Measurements from ENCODE around the gene LZTR1.

Gene LZTR1

DNA sequence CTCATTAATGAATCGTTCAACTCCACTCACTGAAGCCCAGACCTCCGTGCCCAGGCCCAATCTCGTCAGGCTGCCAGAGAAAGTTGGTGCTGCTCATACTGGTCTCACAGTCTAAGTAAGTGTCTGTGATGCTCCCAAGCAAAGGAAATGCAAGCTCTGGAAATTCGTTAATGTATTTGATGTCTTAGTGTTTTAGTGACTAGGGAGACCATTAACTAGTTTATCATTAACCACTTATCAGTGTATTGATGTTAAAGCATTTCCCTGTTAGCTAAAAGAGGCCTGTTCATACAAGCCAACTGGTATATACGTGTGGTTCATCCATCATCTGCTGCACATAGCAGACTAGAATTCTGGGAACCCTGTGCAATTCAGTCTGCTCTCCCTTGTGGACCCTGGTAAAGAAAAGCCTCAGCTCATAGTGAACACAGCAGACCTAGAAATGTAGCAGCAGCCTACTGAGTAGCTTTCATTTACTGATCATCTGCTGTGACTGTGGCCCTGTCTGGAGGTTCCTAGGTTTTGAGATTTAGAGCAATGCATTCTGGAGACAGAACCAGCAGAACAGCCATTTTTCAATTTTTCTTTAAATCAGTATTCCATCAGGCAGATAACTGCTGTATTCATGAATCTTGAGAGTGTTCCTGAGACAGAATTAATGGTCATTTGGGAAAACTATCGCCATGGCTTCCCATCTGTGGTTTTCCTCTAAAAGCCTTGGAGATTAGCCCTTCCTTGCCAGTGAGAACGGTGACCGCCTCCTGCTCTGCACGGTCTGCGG lies 30.8 kb upstream of the LZTR1 start:
- Histone ChIP-seq H3K9ac (no peak overlapping the region), H3K27me3 (ENCODE audit: insufficient read depth, low read depth) (no peaks in the 10 kb centered on the region), H3K79me2 (ENCODE audit: insufficient read depth, low read depth) (peaks cover 44% of the 10 kb centered on the region), H3K36me3 (ENCODE audit: insufficient read depth) (no peaks in the 10 kb centered on the region; the same call in 1 of the 2 replicates), H3K4me2 (no peak overlapping the region), H3K4me1 (ENCODE audit: low read depth, poor library complexity, severe bottlenecking) (no peaks in the 10 kb centered on the region), H3K4me3 (IDR thresholded peaks at IDR 0.05; ENCODE audit: insufficient read depth, low read depth, low read length) (no peak overlapping the region), H3K27ac (no peak overlapping the region), H2AFZ (ENCODE audit: low read depth) (no peak overlapping the region), H4K20me1 (ENCODE audit: insufficient read depth) (peaks cover 7% of the 10 kb centered on the region; the same call in 1 of the 2 replicates)
- no peak for TF ChIP-seq CTCF (conservative IDR thresholded peaks at IDR 0.05; ENCODE audit: low read depth, low read length)

- no peaks in the 10 kb centered on the region; the same call in 1 of the 2 replicates for H3K36me3 ChIP-seq (ENCODE audit: insufficient read depth)
Observed at GRCh38 chr22:20951932-20952380, 30.1 kb upstream of the LZTR1 start.

GRCh38 chr22:20952544-20953341 lies 29.4 kb upstream of the LZTR1 start:
- no peak overlapping the region for H3K4me3 ChIP-seq (IDR thresholded peaks at IDR 0.05; ENCODE audit: insufficient read depth, low read depth, low read length)
- H4K20me1 ChIP-seq (ENCODE audit: insufficient read depth) = no peaks in the 10 kb centered on the region; the same call in 1 of the 2 replicates
- no peaks in the 10 kb centered on the region for H3K27me3 ChIP-seq (ENCODE audit: insufficient read depth, low read depth)
- no peaks in the 10 kb centered on the region; the same call in 1 of the 2 replicates for H3K36me3 ChIP-seq (ENCODE audit: insufficient read depth)
- H3K9ac ChIP-seq = no peak overlapping the region
- no peak overlapping the region for H3K27ac ChIP-seq
- no peak for TF ChIP-seq CTCF (conservative IDR thresholded peaks at IDR 0.05; ENCODE audit: low read depth, low read length)
- no peak overlapping the region for H2AFZ ChIP-seq (ENCODE audit: low read depth)
- H3K4me2 ChIP-seq = no peak overlapping the region
- H3K4me1 ChIP-seq (ENCODE audit: low read depth, poor library complexity, severe bottlenecking) = no peaks in the 10 kb centered on the region
- H3K79me2 ChIP-seq (ENCODE audit: insufficient read depth, low read depth) = peaks cover 30% of the 10 kb centered on the region

More at GRCh38 chr22:20951932-20952380, 30.1 kb upstream of the LZTR1 start:
- no peak overlapping the region for H3K4me2 ChIP-seq
- no peak overlapping the region for H3K4me3 ChIP-seq (IDR thresholded peaks at IDR 0.05; ENCODE audit: insufficient read depth, low read depth, low read length)
- TF ChIP-seq CTCF (conservative IDR thresholded peaks at IDR 0.05; ENCODE audit: low read depth, low read length) = no peak
- H3K4me1 ChIP-seq (ENCODE audit: low read depth, poor library complexity, severe bottlenecking) = no peaks in the 10 kb centered on the region
- H3K27ac ChIP-seq = no peak overlapping the region
- no peak overlapping the region for H2AFZ ChIP-seq (ENCODE audit: low read depth)
- H3K79me2 ChIP-seq (ENCODE audit: insufficient read depth, low read depth) = peaks cover 38% of the 10 kb centered on the region
- no peaks in the 10 kb centered on the region for H3K27me3 ChIP-seq (ENCODE audit: insufficient read depth, low read depth)
- H4K20me1 ChIP-seq (ENCODE audit: insufficient read depth) = peaks cover 3% of the 10 kb centered on the region; the same call in 1 of the 2 replicates
- no peak overlapping the region for H3K9ac ChIP-seq

- peaks cover 25% of the 10 kb centered on the region for H3K79me2 ChIP-seq (ENCODE audit: insufficient read depth, low read depth)
- TF ChIP-seq CTCF (conservative IDR thresholded peaks at IDR 0.05; ENCODE audit: low read depth, low read length) = no peak
Observed at GRCh38 chr22:20953342-20953608, 28.8 kb upstream of the LZTR1 start.

More at GRCh38 chr22:20953342-20953608, 28.8 kb upstream of the LZTR1 start:
- Histone ChIP-seq H3K27me3 (ENCODE audit: insufficient read depth, low read depth) (no peaks in the 10 kb centered on the region), H3K36me3 (ENCODE audit: insufficient read depth) (no peaks in the 10 kb centered on the region; the same call in 1 of the 2 replicates), H3K9ac (no peak overlapping the region), H2AFZ (ENCODE audit: low read depth) (no peak overlapping the region), H3K4me2 (no peak overlapping the region), H3K27ac (no peak overlapping the region), H3K4me1 (ENCODE audit: low read depth, poor library complexity, severe bottlenecking) (no peaks in the 10 kb centered on the region), H3K4me3 (IDR thresholded peaks at IDR 0.05; ENCODE audit: insufficient read depth, low read depth, low read length) (no peak overlapping the region), H4K20me1 (ENCODE audit: insufficient read depth) (no peaks in the 10 kb centered on the region; the same call in 1 of the 2 replicates)

All from KMS-11 (cell line).